Loucy (cell line): ENCODE data around the gene SLC5A10.

Source experiments
- H2AFZ ChIP-seq: fragments of 200-600 bp; sonication (generic); 2 replicates; pipeline ENCODE4 v1.6.0; 2016; ENCODE audit warnings: antibody characterized with exemption, mild to moderate bottlenecking, low read length, moderate library complexity
- H3F3A ChIP-seq: fragments of 200-600 bp; 2 replicates; pipeline ENCODE4 v1.6.0; 2016; ENCODE audit warnings: antibody characterized with exemption, low read depth, mild to moderate bottlenecking
- H3K27me3 ChIP-seq: fragments of 200-600 bp; sonication (generic); 2 replicates; pipeline ENCODE4 v1.6.1; 2014; ENCODE audit warnings: low read length, mild to moderate bottlenecking; ENCODE audit not compliant: insufficient read depth, poor library complexity, severe bottlenecking
- H3K36me3 ChIP-seq: fragments of 200-600 bp; sonication (generic); 2 replicates; pipeline ENCODE4 v1.6.1; 2016; ENCODE audit warnings: low read length; ENCODE audit not compliant: insufficient read depth
- H3K4me1 ChIP-seq: fragments of 200-600 bp; sonication (generic); 2 replicates; pipeline ENCODE4 v1.5.1; 2014; ENCODE audit warnings: low read length, mild to moderate bottlenecking; ENCODE audit not compliant: insufficient read depth, poor library complexity, severe bottlenecking
- H3K4me2 ChIP-seq: fragments of 200-600 bp; sonication (generic); 2 replicates; pipeline ENCODE4 v1.6.0; 2014; ENCODE audit warnings: antibody characterized with exemption, low read length, low read depth, mild to moderate bottlenecking; ENCODE audit not compliant: poor library complexity, severe bottlenecking
- H3K4me3 ChIP-seq: fragments of 200-600 bp; sonication (generic); 2 replicates; pipeline ENCODE4 v1.5.1; 2014; ENCODE audit warnings: low read length, mild to moderate bottlenecking, mixed read lengths; ENCODE audit not compliant: poor library complexity, severe bottlenecking
- H3K79me2 ChIP-seq: fragments of 200-600 bp; sonication (generic); 2 replicates; pipeline ENCODE4 v1.6.1; 2014; ENCODE audit warnings: low read length; ENCODE audit not compliant: insufficient read depth
- H3K9ac ChIP-seq: fragments of 200-600 bp; sonication (generic); 2 replicates; pipeline ENCODE4 v1.6.0; 2014; ENCODE audit warnings: mild to moderate bottlenecking, low read depth, low read length, moderate library complexity; ENCODE audit not compliant: poor library complexity, severe bottlenecking
- H3K9me2 ChIP-seq: fragments of 200-600 bp; sonication (generic); replicated peaks from 2 replicates; pipeline ENCODE4 v1.6.1; 2016; ENCODE audit warnings: low read depth, low read length, mixed read lengths
- H3K9me3 ChIP-seq: fragments of 200-600 bp; sonication (generic); 2 replicates; pipeline ENCODE4 v1.6.1; 2014; ENCODE audit warnings: mild to moderate bottlenecking, antibody characterized with exemption, low read length, low read depth; ENCODE audit not compliant: insufficient read depth
- H4K20me1 ChIP-seq: fragments of 200-600 bp; sonication (generic); 2 replicates; pipeline ENCODE4 v1.6.0; 2014; ENCODE audit warnings: antibody characterized with exemption, low read length, mild to moderate bottlenecking; ENCODE audit not compliant: insufficient read depth, poor library complexity, severe bottlenecking
- CTCF ChIP-seq: fragments of 200-600 bp; sonication (generic); conservative IDR thresholded peaks from 2 replicates; pipeline ENCODE4 v1.5.1; 2014; ENCODE audit warnings: mild to moderate bottlenecking, antibody characterized with exemption, low read length
- EZH2phosphoT487 ChIP-seq: fragments of 200-600 bp; IDR thresholded peaks from 2 replicates; pipeline ENCODE4 v1.6.1; 2018; ENCODE audit warnings: antibody characterized with exemption, mild to moderate bottlenecking, moderate library complexity, borderline replicate concordance

The SLC5A10 gene

GRCh38 chr17:19021622-19022083 lies 69.7 kb downstream of the SLC5A10 start:
- no peaks in the 10 kb centered on the region for H3F3A ChIP-seq
- no peaks in the 10 kb centered on the region for H3K9me2 ChIP-seq
- H3K4me2 ChIP-seq: no peak overlapping the region
- H3K79me2 ChIP-seq: no peaks in the 10 kb centered on the region
- no peaks in the 10 kb centered on the region for H3K9me3 ChIP-seq
- no peak for TF ChIP-seq CTCF
- no peak for TF ChIP-seq EZH2phosphoT487
- H4K20me1 ChIP-seq: no peaks in the 10 kb centered on the region
- H2AFZ ChIP-seq: no peak overlapping the region
- H3K27me3 ChIP-seq: no peaks in the 10 kb centered on the region
- no peak overlapping the region for H3K9ac ChIP-seq
- H3K4me3 ChIP-seq: no peak overlapping the region
- no peaks in the 10 kb centered on the region for H3K4me1 ChIP-seq
- peaks cover 20% of the 10 kb centered on the region; the same call in 1 of the 2 replicates for H3K36me3 ChIP-seq

GRCh38 chr17:19022128-19022527 lies 70.2 kb downstream of the SLC5A10 start:
- Histone ChIP-seq H3K9me2 (no peaks in the 10 kb centered on the region), H3K36me3 (peaks cover 20% of the 10 kb centered on the region; the same call in 1 of the 2 replicates), H3K79me2 (no peaks in the 10 kb centered on the region), H3K27me3 (no peaks in the 10 kb centered on the region), H3K9ac (no peak overlapping the region), H3K4me1 (no peaks in the 10 kb centered on the region), H3K9me3 (no peaks in the 10 kb centered on the region), H3K4me2 (no peak overlapping the region), H3K4me3 (no peak overlapping the region), H4K20me1 (no peaks in the 10 kb centered on the region), H2AFZ (no peak overlapping the region), H3F3A (no peaks in the 10 kb centered on the region)
- TF ChIP-seq CTCF: no peak
- no peak for TF ChIP-seq EZH2phosphoT487

- no peak overlapping the region for H3K9ac ChIP-seq
- no peaks in the 10 kb centered on the region for H3F3A ChIP-seq
- TF ChIP-seq EZH2phosphoT487: no peak
- no peak for TF ChIP-seq CTCF
- peaks cover 20% of the 10 kb centered on the region; the same call in 1 of the 2 replicates for H3K36me3 ChIP-seq
- H3K27me3 ChIP-seq: no peaks in the 10 kb centered on the region
- no peaks in the 10 kb centered on the region for H4K20me1 ChIP-seq
- no peaks in the 10 kb centered on the region for H3K79me2 ChIP-seq
- H3K4me2 ChIP-seq: no peak overlapping the region
- no peaks in the 10 kb centered on the region for H3K9me3 ChIP-seq
- H3K4me3 ChIP-seq: no peak overlapping the region
- no peak overlapping the region for H2AFZ ChIP-seq
- no peaks in the 10 kb centered on the region for H3K4me1 ChIP-seq
- H3K9me2 ChIP-seq: no peaks in the 10 kb centered on the region
These were observed 70.8 kb downstream of the SLC5A10 start for GRCh38 chr17:19022747-19023146.
